Smooth muscle cell (in vitro differentiated cells): ENCODE measurements around the gene CTIF. TPM values are rescaled to one million over a fixed set of nuclear protein-coding genes. Genes with fewer than 3 reads are reported as not detected.

Source experiments
- DNase-seq: peaks from one replicate; lab custom pipeline; 2025; ENCODE audit not compliant: unreplicated experiment; lab: John Stamatoyannopoulos, UW
- H2AFZ ChIP-seq: fragments of 200-600 bp; sonication (generic); 2 replicates; pipeline ENCODE4 v1.6.0; 2016; ENCODE audit warnings: antibody characterized with exemption, low read depth, mild to moderate bottlenecking
- H3F3A ChIP-seq: fragments of 200-600 bp; sonication (generic); 2 replicates; pipeline ENCODE4 v1.6.0; 2017; ENCODE audit warnings: antibody characterized with exemption, low read depth
- H3K27ac ChIP-seq: fragments of 200-600 bp; sonication (generic); 2 replicates; pipeline ENCODE4 v1.5.1; 2016; ENCODE audit warnings: low read depth, mild to moderate bottlenecking
- H3K27me3 ChIP-seq: fragments of 200-600 bp; sonication (generic); 2 replicates; pipeline ENCODE4 v1.6.1; 2016; ENCODE audit warnings: low read depth, mild to moderate bottlenecking
- H3K36me3 ChIP-seq: fragments of 200-600 bp; sonication (generic); 2 replicates; pipeline ENCODE4 v1.5.1; 2016; ENCODE audit warnings: low read depth
- H3K4me1 ChIP-seq: fragments of 200-600 bp; sonication (generic); 2 replicates; pipeline ENCODE4 v1.5.1; 2016; ENCODE audit warnings: low read depth
- H3K4me2 ChIP-seq: fragments of 200-600 bp; sonication (generic); 2 replicates; pipeline ENCODE4 v1.6.0; 2016; ENCODE audit warnings: mild to moderate bottlenecking
- H3K4me3 ChIP-seq: fragments of 200-600 bp; sonication (generic); 2 replicates; pipeline ENCODE4 v1.5.1; 2016; ENCODE audit warnings: mild to moderate bottlenecking
- H3K79me2 ChIP-seq: fragments of 200-600 bp; sonication (generic); 2 replicates; pipeline ENCODE4 v1.6.0; 2016; ENCODE audit warnings: low read depth, mild to moderate bottlenecking
- H3K9ac ChIP-seq: fragments of 200-600 bp; sonication (generic); 2 replicates; pipeline ENCODE4 v1.6.0; 2016; ENCODE audit warnings: low read depth
- H3K9me3 ChIP-seq: fragments of 200-600 bp; sonication (generic); replicated peaks from 2 replicates; pipeline ENCODE4 v1.5.1; 2016; ENCODE audit warnings: low read depth
- H4K20me1 ChIP-seq: fragments of 200-600 bp; sonication (generic); 2 replicates; pipeline ENCODE4 v1.6.0; 2016; ENCODE audit warnings: low read depth
- WGBS: methylation state at CpG from one replicate; pipeline ENCODE4 v1.1.7; 2016; ENCODE audit warnings: low lambda C conversion rate; 5-methylcytosine and 5-hydroxymethylcytosine counted together
- polyA plus RNA-seq: library from polyadenylated mRNA; unstranded; fragments of >200 nt; fragmentation: Nextera tagmentation; extraction: Ambion mirVana; gene quantifications from 2 replicates; pipeline ENCODE4 v1.2.1, GENCODE V29; 2016
- total RNA-seq: library from RNA; depleted of rRNA; stranded (reverse); fragments of >200 nt; gene quantifications from 2 replicates; pipeline ENCODE4 v1.2.3, GENCODE V29; 2014
- TF ChIP-seq, protein P1 (sequence below): fragments of 200-600 bp; sonication (generic); IDR thresholded peaks from 2 replicates; pipeline ENCODE4 v1.5.1; 2017; ENCODE audit warnings: borderline replicate concordance, mild to moderate bottlenecking, antibody characterized with exemption; ENCODE audit not compliant: insufficient read depth, poor library complexity, severe bottlenecking

The CTIF gene
- total and polyA plus RNA-seq, 2 experiments from 2014 or later: 22.2 to 25.3 TPM

DNA sequence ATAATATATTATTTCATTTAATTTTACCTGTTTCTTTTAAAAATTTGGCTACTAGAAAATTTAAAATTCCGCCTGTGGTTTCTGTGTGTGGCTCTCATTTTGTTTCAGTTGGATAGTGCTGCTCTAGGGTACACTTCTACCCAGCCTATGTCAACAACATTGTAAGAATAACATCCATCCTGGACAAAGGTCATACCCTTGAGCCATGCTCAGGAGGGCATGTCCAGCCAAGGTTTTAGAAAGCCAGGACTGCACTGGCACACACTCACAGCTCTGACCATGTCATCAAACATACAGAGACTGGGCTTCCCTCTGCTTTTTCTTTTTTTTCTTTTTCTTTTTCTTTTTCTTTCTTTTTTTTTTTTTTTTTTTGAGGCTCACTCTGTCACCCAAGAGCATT, 96.1 kb downstream of the CTIF start:
- 96% methylated on average over 1 of the region's 1 CpG for WGBS
- Histone ChIP-seq H3K4me2 (no peak overlapping the region), H3K27ac (no peak overlapping the region), H3K4me3 (no peak overlapping the region), H3K27me3 (no peaks in the 10 kb centered on the region), H3K9me3 (no peaks in the 10 kb centered on the region), H3K4me1 (peaks cover under 1% of the 10 kb centered on the region), H2AFZ (no peak overlapping the region), H4K20me1 (peaks cover 53% of the 10 kb centered on the region), H3K9ac (no peak overlapping the region), H3K36me3 (no peaks in the 10 kb centered on the region), H3K79me2 (no peaks in the 10 kb centered on the region), H3F3A (no peaks in the 10 kb centered on the region)
- DNase-seq: no peak
- TF ChIP-seq, protein P1, sequence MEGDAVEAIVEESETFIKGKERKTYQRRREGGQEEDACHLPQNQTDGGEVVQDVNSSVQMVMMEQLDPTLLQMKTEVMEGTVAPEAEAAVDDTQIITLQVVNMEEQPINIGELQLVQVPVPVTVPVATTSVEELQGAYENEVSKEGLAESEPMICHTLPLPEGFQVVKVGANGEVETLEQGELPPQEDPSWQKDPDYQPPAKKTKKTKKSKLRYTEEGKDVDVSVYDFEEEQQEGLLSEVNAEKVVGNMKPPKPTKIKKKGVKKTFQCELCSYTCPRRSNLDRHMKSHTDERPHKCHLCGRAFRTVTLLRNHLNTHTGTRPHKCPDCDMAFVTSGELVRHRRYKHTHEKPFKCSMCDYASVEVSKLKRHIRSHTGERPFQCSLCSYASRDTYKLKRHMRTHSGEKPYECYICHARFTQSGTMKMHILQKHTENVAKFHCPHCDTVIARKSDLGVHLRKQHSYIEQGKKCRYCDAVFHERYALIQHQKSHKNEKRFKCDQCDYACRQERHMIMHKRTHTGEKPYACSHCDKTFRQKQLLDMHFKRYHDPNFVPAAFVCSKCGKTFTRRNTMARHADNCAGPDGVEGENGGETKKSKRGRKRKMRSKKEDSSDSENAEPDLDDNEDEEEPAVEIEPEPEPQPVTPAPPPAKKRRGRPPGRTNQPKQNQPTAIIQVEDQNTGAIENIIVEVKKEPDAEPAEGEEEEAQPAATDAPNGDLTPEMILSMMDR: no peak

DNA sequence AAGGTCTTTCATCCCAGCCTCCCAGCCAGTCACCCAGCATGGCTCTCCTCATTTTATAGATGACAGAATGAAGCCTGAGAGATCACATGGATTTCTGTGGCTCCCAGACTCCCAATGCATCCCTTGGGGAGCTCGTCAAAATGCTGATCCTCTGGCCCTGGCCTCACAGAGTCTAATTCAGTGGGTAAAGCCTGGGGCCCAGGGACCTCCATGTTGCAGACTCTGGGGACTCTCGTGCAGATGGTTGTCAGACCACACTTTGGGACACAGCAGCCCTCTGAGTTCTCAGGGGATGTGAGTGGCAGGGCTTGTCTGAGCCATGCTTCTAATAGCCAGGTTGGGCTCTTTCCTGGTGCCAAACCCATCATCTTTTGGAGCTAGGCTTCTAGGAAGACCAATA, 97.0 kb downstream of the CTIF start:
- DNase-seq: no peak
- Histone ChIP-seq H3K9me3 (no peaks in the 10 kb centered on the region), H3K27ac (no peak overlapping the region), H3K4me1 (no peaks in the 10 kb centered on the region), H3K4me2 (no peak overlapping the region), H3K9ac (no peak overlapping the region), H3F3A (no peaks in the 10 kb centered on the region), H3K27me3 (no peaks in the 10 kb centered on the region), H3K36me3 (no peaks in the 10 kb centered on the region), H3K4me3 (no peak overlapping the region), H4K20me1 (peaks cover 61% of the 10 kb centered on the region), H3K79me2 (no peaks in the 10 kb centered on the region), H2AFZ (no peak overlapping the region)
- 96% methylated on average over 2 of the region's 2 CpGs for WGBS
- TF ChIP-seq, protein P1: no peak

DNA sequence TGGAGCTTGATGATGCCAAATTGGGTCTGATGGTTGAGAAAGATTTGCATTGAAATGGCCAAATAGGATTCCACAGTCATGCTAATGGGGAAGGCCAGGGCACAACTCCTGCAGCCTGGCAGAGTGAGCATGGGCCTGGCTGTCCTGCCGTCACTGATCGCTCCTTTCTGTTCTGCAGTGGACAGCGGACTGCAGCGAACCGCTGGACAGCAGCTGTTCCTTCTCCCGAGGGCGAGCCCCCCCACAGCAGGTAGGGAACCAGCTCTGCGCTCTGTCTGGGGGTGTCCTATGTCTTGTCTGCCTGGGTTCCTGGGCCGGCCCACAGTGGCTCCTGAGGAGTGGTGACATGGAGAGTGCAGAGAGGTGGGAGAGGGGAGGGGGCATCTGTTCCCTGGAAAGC, 97.6 kb downstream of the CTIF start:
- H3K36me3 ChIP-seq: no peaks in the 10 kb centered on the region
- H3F3A ChIP-seq: no peaks in the 10 kb centered on the region
- TF ChIP-seq, protein P1: no peak
- H2AFZ ChIP-seq: no peak overlapping the region
- no peaks in the 10 kb centered on the region for H3K79me2 ChIP-seq
- H3K4me3 ChIP-seq: no peak overlapping the region
- peaks cover 67% of the 10 kb centered on the region for H4K20me1 ChIP-seq
- no peaks in the 10 kb centered on the region for H3K27me3 ChIP-seq
- 94% methylated on average over 9 of the region's 9 CpGs for WGBS
- H3K9me3 ChIP-seq: no peaks in the 10 kb centered on the region
- H3K4me2 ChIP-seq: no peak overlapping the region
- H3K27ac ChIP-seq: no peak overlapping the region
- H3K9ac ChIP-seq: no peak overlapping the region
- no peak for DNase-seq
- no peaks in the 10 kb centered on the region for H3K4me1 ChIP-seq

DNA sequence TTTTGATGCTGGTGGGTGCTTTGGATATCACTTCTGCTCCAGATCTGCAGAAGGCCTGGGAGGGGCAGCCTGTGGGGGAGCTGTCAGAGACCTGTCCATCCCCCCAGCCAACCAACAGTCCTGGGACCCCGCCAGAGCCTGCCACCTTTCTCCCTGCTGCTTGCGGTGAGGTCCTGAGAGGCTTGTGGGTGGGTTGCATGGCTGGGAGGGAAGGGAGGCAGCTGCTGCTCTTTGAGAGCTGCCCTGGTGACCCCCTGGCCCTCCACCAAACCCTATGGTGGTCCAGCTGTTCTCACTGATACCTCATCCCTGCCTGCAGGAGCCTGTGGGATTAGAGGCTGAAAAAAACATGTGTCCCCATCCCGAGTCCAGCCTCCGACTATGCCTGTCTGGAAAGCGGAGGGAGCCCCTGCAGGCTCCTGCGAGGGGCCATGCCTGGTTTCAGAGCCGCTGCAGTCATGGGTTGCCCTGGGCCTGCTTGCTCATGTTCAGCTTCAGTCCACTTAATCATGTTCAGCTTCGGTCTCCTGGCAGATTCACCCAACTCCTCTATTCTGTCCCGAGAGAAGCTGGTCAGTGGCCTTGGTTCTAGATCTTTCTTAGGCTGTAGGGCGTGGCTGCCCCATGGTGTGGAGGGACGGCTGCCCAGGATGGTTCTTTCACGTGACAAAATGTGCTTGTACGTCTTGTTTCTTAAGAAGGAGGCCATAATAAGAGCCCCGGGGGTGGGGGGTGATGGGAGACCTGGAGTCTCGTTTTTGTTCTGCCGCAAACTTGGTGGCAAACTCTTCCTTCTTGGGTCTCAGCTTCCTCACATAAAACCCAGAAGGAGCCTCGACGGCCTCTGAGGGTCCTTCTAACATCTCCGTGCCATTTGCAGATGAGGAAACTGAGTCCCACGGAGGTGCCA, 98.5 kb downstream of the CTIF start:
- Histone ChIP-seq H3F3A (no peaks in the 10 kb centered on the region), H3K4me3 (no peak overlapping the region), H3K9ac (no peak overlapping the region), H2AFZ (no peak overlapping the region), H4K20me1 (peaks cover 75% of the 10 kb centered on the region), H3K4me1 (no peaks in the 10 kb centered on the region), H3K4me2 (no peak overlapping the region), H3K27ac (no peak overlapping the region), H3K79me2 (peaks cover 3% of the 10 kb centered on the region), H3K36me3 (no peaks in the 10 kb centered on the region), H3K27me3 (no peaks in the 10 kb centered on the region), H3K9me3 (no peaks in the 10 kb centered on the region)
- DNase-seq: no peak
- TF ChIP-seq, protein P1: no peak
- 97% methylated on average over 20 of the region's 20 CpGs for WGBS
